ENCODE results near the gene GLIPR2.
"Not testable (repeated sequence)": the region's sequence is repeated elsewhere in the genome, so short reads cannot be mapped to it uniquely, and the experiment has no call there.

Gene GLIPR2, protein sequence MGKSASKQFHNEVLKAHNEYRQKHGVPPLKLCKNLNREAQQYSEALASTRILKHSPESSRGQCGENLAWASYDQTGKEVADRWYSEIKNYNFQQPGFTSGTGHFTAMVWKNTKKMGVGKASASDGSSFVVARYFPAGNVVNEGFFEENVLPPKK

DNA sequence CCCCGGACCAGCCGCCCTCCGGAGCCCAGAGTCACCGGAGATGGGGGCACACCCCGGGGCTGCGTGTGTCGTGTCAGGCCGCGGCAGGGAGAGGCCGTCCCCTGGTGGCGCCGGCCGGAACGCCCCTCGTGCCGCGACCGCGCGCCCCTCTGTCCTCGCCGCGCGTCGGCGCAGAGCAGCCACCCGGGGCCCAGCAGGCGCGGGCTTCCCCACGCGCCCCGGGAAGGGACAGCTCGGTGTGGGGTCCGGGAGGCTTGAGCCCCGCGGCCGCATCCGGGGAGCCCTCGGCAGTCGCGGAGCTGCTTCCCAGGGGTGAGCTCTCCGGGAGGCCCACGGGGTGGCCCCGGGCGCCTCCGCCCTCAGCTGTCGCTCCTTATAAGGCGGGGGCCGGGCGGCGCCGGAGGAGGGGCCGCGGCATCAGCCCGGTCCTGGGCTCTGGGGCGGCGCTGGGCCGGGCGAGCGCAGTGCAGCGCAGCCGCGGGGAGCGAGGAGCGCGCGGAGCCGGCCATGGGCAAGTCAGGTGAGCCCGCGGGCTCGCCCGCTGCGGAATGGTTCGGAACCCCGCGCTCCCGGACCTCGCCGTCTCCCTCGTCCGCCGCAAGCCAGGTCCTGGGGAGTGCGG is at the start of gene GLIPR2:
Gene GLIPR2, plus strand, starts transcription at position 462 of the 622 bp plus-strand sequence. Its CDS starts 46 bp downstream, at position 508.
- no peaks in the 10 kb centered on the region for H3K9me3 Mint-ChIP-seq
- peak; percentile 58 to 67 for DNase-seq (ENCODE audit: low spot score in 2 of 2)

DNA sequence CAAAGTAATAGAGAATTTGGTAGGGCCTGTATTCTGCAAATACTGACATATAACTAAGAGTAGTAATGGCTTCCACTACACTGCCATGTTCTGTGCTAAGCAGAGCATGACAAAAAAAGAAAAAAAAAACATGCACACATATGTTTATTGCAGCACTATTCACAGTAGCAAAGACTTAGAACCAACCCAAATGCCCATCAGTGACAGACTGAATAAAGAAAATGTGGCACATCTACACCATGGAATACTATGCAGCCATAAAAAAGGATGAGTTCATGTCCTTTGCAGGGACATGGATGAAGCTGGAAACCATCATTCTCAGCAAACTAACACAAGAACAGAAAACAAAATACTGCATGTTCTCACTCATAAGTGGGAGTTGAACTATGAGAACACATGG is 49.5 kb upstream of the GLIPR2 start:
- not testable (repeated sequence) for ATAC-seq (replicated peaks; ENCODE audit: extremely low read depth, poor library complexity, severe bottlenecking); H3K4me3 Mint-ChIP-seq; H3K27ac Mint-ChIP-seq (ENCODE audit: low read depth); H3K4me1 Mint-ChIP-seq; DNase-seq (ENCODE audit: low spot score in 2 of 2); H3K36me3 Mint-ChIP-seq (ENCODE audit: insufficient read depth); H3K27me3 Mint-ChIP-seq; H3K9me3 Mint-ChIP-seq

More for the DNA sequence above, at the start of gene GLIPR2:
- Mint-ChIP-seq H3K4me3 (peak within 1 kb of the TSS; percentile 100), H3K27ac (ENCODE audit: low read depth) (peak within 1 kb of the TSS; percentile 99), H3K4me1 (peaks cover 52% of the 10 kb centered on the region), H3K27me3 (no peaks in the 10 kb centered on the region), H3K36me3 (ENCODE audit: insufficient read depth) (peaks cover 5% of the 10 kb centered on the region)
- peak; percentile 96 for ATAC-seq (replicated peaks; ENCODE audit: extremely low read depth, poor library complexity, severe bottlenecking)

DNA sequence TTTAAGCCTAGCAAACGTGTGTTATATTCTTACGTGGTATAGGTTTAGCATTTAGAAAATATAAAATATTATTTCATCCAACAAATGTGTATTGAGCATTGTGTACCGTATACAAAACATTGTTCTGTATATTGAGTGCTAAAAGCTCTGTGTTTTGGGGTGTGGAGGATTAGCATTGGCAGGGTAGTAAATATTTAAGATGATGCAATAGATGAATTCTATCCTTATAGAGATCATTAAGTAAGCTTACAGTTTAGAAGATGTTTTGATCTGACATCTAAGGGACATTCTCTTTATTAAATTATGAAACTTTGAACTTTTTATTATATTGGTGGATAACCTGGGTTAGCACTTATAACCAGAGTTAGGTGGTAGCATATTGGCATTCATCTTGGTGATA is 48.5 kb upstream of the GLIPR2 start:
- peaks cover 12% of the 10 kb centered on the region for H3K4me1 Mint-ChIP-seq
- no peak for ATAC-seq (replicated peaks; ENCODE audit: extremely low read depth, poor library complexity, severe bottlenecking)
- DNase-seq (ENCODE audit: low spot score in 2 of 2) = no peak
- peaks cover 6% of the 10 kb centered on the region for H3K9me3 Mint-ChIP-seq
- no peaks in the 10 kb centered on the region for H3K27me3 Mint-ChIP-seq
- peaks cover 6% of the 10 kb centered on the region for H3K36me3 Mint-ChIP-seq (ENCODE audit: insufficient read depth)
- no peak overlapping the region for H3K4me3 Mint-ChIP-seq
- no peak overlapping the region for H3K27ac Mint-ChIP-seq (ENCODE audit: low read depth)

DNA sequence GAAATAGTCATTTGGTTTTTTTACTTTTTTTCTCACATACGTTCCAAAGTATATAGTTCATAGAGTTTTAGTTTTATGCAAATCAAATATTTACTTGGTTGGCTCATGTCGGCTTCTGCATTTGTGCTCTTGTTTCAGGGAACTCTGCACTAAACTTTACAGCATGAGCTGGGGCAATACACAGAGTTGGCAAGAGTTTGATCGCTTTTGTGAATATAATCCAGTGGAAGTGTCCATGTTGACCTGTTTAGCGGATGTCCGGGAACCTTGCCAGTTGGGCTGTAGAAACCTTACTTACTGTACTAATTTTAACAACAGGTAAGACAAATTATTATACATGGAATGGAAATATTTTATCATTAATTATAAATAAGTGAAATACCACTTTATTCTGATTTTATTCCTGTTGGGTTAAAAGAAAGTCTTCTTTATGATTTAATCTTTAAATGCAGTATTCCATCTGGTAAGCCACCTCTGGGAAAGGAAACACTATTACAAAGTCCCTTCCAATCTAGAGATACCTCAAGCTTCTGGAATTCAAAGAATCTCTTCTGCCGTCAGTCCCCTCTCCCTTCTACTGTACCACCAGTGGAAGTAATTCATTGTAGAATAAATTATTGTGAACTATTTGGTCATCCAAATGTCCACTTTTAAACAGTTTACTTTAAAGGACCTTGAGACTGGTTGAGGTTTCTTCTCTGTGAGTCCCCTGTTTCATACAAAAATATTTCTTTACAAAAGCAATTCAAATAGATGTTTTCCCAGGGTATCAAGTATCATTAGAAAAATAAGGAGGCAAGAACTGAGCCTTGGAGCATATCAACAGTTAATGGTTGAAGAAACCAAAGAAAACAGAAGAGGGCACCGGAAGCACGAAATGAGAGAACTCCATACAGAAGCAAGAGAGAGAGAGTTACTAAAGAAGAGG is 45.2 kb upstream of the GLIPR2 start:
- Mint-ChIP-seq H3K36me3 (ENCODE audit: insufficient read depth) (peaks cover 5% of the 10 kb centered on the region), H3K4me3 (peak overlapping the region; percentile 0), H3K9me3 (peaks cover 6% of the 10 kb centered on the region), H3K4me1 (peaks cover 12% of the 10 kb centered on the region), H3K27me3 (no peaks in the 10 kb centered on the region), H3K27ac (ENCODE audit: low read depth) (peak overlapping the region; percentile 85)
- ATAC-seq (replicated peaks; ENCODE audit: extremely low read depth, poor library complexity, severe bottlenecking) (no peak), DNase-seq (ENCODE audit: low spot score in 2 of 2) (no peak)

DNA sequence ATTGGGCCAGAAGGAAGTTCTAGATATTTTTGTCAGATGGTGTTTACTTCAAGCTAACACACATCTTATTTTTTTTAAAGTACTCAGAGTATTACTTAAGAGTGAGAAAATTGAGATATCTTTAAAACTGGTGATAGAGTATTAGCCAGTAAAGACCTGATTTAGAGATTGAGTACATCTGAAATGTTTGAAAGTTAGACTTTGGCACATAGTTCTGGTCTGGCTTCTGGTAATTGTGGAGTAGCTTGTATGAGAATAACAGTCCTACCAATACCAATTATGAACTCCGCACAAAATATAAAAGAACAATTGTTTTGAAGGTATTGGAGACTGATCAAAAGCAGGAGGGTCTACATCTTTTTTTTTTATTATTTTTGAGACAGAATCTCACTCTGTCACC is 44.5 kb upstream of the GLIPR2 start:
- Mint-ChIP-seq H3K4me3 (peak overlapping the region; percentile 0), H3K36me3 (ENCODE audit: insufficient read depth) (peaks cover 4% of the 10 kb centered on the region), H3K9me3 (peaks cover 6% of the 10 kb centered on the region), H3K4me1 (peaks cover 12% of the 10 kb centered on the region), H3K27ac (ENCODE audit: low read depth) (peak overlapping the region; percentile 85), H3K27me3 (no peaks in the 10 kb centered on the region)
- DNase-seq (ENCODE audit: low spot score in 2 of 2) (no peak), ATAC-seq (replicated peaks; ENCODE audit: extremely low read depth, poor library complexity, severe bottlenecking) (no peak)

DNA sequence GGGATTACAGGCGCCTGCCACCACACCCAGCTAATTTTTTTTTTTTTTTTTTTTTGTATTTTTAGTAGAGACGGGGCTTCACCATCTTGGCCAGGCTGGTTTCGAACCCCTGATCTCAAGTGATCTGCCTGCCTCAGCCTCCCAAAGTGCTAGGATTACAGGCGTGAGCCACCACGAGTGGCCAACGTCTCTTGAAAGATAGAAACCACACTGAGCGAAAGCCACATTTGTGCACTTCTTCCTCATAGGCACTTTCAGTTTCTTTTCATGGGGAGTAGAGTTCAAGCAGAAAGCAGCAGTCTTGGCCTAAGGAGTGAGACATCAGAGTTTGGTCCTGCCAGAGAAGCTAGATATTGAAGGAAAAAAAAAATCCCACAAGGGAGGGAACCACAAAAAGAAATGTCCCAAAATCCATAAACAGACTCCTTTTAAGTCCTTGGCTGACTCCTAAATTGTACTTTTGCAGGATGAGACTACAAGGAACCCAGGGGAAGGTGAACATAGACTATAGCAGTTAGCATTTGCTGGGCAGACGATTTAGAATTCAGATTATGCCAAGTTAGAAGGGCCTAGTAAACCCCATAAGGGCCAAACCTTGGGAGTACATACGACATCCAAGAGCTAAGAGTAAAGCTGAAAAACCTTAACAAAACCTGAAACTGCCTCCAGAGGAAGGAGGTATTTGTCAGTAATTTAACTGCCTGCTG is 43.9 kb upstream of the GLIPR2 start:
- ATAC-seq (replicated peaks; ENCODE audit: extremely low read depth, poor library complexity, severe bottlenecking) = peak; percentile 96
- DNase-seq (ENCODE audit: low spot score in 2 of 2) = peak in 1 of 2 donors; percentile 13

DNA sequence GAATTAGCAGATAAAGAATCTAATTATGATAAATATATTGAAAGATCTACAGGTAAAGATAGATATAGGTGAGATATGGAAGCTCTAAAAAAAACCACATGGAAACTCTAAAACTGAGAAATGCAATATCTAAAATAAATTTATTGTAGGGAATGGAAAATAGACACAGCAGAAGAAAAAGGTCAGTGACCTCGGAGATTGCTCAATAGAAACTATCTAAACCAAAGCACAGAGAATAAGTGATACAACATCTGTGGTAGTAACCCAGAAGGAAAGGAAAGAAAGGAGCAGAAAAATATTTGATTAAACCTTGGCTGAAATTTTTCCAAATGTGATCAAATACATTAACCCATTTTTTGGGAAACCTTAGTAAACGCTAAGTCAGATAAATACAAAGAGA is 43.1 kb upstream of the GLIPR2 start:
- H3K27ac Mint-ChIP-seq (ENCODE audit: low read depth) = no peak overlapping the region
- H3K9me3 Mint-ChIP-seq = peaks cover 6% of the 10 kb centered on the region
- H3K4me3 Mint-ChIP-seq = no peak overlapping the region
- DNase-seq (ENCODE audit: low spot score in 2 of 2) (no peak), ATAC-seq (replicated peaks; ENCODE audit: extremely low read depth, poor library complexity, severe bottlenecking) (no peak)
- peaks cover 3% of the 10 kb centered on the region for H3K36me3 Mint-ChIP-seq (ENCODE audit: insufficient read depth)
- H3K4me1 Mint-ChIP-seq = peaks cover 12% of the 10 kb centered on the region
- H3K27me3 Mint-ChIP-seq = no peaks in the 10 kb centered on the region

More for the DNA sequence above, 43.9 kb upstream of the GLIPR2 start:
- peaks cover 3% of the 10 kb centered on the region for H3K36me3 Mint-ChIP-seq (ENCODE audit: insufficient read depth)
- no peaks in the 10 kb centered on the region for H3K27me3 Mint-ChIP-seq
- no peak overlapping the region for H3K4me3 Mint-ChIP-seq
- H3K4me1 Mint-ChIP-seq = peaks cover 12% of the 10 kb centered on the region
- H3K9me3 Mint-ChIP-seq = peaks cover 6% of the 10 kb centered on the region
- peak overlapping the region; percentile 85 for H3K27ac Mint-ChIP-seq (ENCODE audit: low read depth)

DNA sequence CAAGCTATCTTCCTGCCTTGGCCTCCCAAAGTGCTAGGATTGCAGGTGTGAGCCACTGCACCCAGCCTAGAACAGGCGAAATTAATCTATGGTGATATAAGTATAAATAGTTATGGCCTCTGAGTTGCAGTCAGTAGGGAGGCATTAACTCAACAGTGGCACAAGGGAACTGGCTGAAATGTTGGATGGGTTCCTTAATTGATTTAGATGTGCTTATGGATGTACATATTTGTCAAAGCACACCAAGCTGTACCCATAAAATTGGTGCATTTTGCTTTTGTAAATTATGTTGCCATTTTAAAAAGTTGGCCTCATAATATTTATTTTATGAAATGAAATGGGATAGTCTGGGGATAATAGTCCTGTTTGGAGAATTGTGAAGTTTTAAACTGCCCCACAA is 36.8 kb upstream of the GLIPR2 start:
- ATAC-seq (replicated peaks; ENCODE audit: extremely low read depth, poor library complexity, severe bottlenecking) (no peak), DNase-seq (ENCODE audit: low spot score in 2 of 2) (no peak)
- no peak overlapping the region for H3K4me3 Mint-ChIP-seq
- no peaks in the 10 kb centered on the region for H3K36me3 Mint-ChIP-seq (ENCODE audit: insufficient read depth)
- no peak overlapping the region for H3K27ac Mint-ChIP-seq (ENCODE audit: low read depth)
- peaks cover 8% of the 10 kb centered on the region for H3K4me1 Mint-ChIP-seq
- no peaks in the 10 kb centered on the region for H3K9me3 Mint-ChIP-seq
- no peaks in the 10 kb centered on the region for H3K27me3 Mint-ChIP-seq

DNA sequence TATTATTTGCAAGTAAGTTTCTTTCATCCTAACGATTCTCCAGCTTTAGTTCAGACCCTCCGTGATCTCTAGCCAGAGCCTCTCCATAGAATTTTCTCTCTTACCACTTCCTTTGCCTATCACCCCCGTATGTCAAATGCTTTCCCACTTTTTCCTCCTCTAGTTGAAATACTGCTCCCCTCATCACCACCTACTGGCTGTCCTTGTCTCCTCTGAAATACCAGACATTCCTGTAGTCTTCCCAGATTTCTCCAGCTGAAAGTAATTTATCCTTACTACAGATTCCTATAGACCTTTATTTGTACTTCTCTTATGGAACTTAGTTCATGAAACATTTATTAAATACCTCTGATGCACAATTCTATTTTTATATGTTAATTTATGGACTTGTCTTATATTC is 36.0 kb upstream of the GLIPR2 start:
- H3K9me3 Mint-ChIP-seq = no peaks in the 10 kb centered on the region
- DNase-seq (ENCODE audit: low spot score in 2 of 2) = no peak

DNA sequence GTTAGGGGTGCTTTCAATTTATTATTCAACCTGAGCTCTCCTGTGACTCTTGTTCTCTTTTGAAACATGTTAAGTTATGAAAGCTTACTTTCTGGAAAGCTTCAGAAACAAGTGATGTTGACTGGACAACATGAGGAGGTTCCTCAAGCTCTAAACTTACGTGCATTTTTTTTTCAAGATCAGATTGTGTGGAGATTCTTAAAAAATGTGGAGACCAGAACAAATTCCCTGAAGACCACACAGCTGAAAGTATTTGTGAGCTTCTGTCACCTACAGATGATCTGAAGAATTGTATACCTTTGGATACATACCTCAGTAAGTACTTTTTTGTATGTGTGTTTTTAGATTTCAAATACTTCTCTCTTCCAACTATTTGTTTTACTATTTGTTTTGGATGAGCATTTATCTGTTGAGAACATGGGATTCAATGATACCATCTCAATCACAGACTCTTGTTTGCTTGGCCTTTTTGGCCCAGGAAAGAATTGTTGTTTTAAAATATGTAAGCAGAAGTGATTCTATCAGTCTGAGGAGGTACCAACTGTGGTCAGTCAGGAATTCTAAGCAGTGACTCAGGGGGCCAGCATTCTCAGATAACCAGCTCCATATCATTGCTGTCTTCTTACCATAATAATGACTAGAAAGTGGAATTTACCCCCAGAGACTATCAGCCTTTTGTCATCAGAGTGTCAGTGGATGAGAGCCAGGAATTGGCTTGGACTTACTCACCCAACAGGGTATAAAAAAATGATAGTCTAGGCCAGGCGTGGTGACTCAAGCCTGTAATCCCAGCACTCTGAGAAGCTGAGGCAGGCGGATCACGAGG is 34.4 kb upstream of the GLIPR2 start:
- no peak overlapping the region for H3K4me3 Mint-ChIP-seq
- H3K27ac Mint-ChIP-seq (ENCODE audit: low read depth) = no peak overlapping the region
- H3K36me3 Mint-ChIP-seq (ENCODE audit: insufficient read depth) = no peaks in the 10 kb centered on the region
- DNase-seq (ENCODE audit: low spot score in 2 of 2) (no peak), ATAC-seq (replicated peaks; ENCODE audit: extremely low read depth, poor library complexity, severe bottlenecking) (no peak)
- H3K27me3 Mint-ChIP-seq = no peaks in the 10 kb centered on the region
- peaks cover 8% of the 10 kb centered on the region for H3K4me1 Mint-ChIP-seq
- no peaks in the 10 kb centered on the region for H3K9me3 Mint-ChIP-seq

More for the DNA sequence above, 36.0 kb upstream of the GLIPR2 start:
- ATAC-seq (replicated peaks; ENCODE audit: extremely low read depth, poor library complexity, severe bottlenecking) = no peak
- Mint-ChIP-seq H3K4me1 (peaks cover 8% of the 10 kb centered on the region), H3K27ac (ENCODE audit: low read depth) (peak overlapping the region; percentile 8), H3K4me3 (no peak overlapping the region), H3K36me3 (ENCODE audit: insufficient read depth) (no peaks in the 10 kb centered on the region), H3K27me3 (no peaks in the 10 kb centered on the region)

DNA sequence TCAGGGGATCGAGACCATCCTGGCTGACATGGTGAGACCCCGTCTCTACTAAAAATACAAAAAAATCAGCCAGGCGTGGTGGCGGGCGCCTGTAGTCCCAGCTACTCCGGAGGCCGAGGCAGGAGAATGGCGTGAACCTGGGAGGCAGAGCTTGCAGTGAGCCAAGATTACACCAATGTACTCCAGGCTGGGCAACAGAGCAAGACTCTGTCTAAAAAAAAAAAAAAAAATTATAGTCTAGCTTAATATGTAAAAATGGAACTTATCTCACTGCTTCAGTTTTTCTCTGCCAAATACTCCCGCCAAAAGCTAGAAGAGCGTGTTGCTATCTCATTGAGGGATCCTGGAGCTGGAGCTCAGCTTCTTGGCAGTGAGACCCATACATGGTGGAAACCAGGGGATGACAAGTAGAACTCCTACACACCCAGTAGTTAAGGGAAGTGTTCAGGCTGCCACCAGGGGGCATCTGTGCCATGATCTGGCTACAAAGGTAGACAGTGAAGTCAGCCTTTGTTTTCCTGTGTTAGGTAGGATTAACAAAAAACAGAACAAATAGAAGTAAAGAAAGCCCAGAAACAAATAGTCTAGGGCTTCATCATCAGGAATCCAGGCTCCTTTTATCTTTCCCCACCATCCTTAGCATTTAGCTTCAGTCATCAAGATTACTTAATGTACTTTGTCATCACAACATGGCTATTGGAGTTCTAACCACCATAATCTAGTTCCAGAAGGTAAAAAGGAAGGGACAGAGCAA is 33.6 kb upstream of the GLIPR2 start:
- DNase-seq (ENCODE audit: low spot score in 2 of 2) (peak; percentile 74 to 79), ATAC-seq (replicated peaks; ENCODE audit: extremely low read depth, poor library complexity, severe bottlenecking) (peak; percentile 99)
- Mint-ChIP-seq H3K36me3 (ENCODE audit: insufficient read depth) (no peaks in the 10 kb centered on the region), H3K4me3 (no peak overlapping the region), H3K27ac (ENCODE audit: low read depth) (no peak overlapping the region), H3K27me3 (no peaks in the 10 kb centered on the region), H3K4me1 (peaks cover 8% of the 10 kb centered on the region), H3K9me3 (no peaks in the 10 kb centered on the region)

Measured in central memory CD8-positive, alpha-beta T cell (primary cell).